Adipose tissue (tissue), 3 donors: ENCODE data around the gene LY9. TPM values are rescaled to one million over a fixed set of nuclear protein-coding genes. Genes with fewer than 3 reads are reported as not detected.

Experiments
- H3K27ac ChIP-seq: one replicate; pipeline ENCODE4 v1.5.1; 2013; ENCODE audit warnings: low read depth, low read length
- WGBS, 3 donors: extraction: QIAGEN DNeasy Blood & Tissue Kit; methylation state at CpG; one replicate each; pipeline ENCODE4 v1.1.7; 2013; 5-methylcytosine and 5-hydroxymethylcytosine counted together
- polyA plus RNA-seq, 3 donors: library from polyadenylated mRNA; stranded (reverse); fragments of 200-250 nt; gene quantifications; one replicate each; pipeline ENCODE4 v1.2.3, GENCODE V29; 2013
- donor health status: healthy with polysubstance abuse.
- donor health status: Bipolar disorder and iron deficiency.
- donor health status: healthy.

The LY9 gene
- polyA plus RNA-seq, 3 donors, result 0.44 to 0.52 TPM; not detected in 1

GRCh38 chr1:160798439-160798838 lies 2.5 kb downstream of the LY9 start:
- WGBS, 3 donors, result 83 to 90% (median 90%) methylated on average over 2 of the region's 2 CpGs
- H3K27ac ChIP-seq, result no peak overlapping the region

- H3K27ac ChIP-seq, result no peak overlapping the region
- 84 to 92% (median 91%) methylated on average over 5 of the region's 5 CpGs for WGBS, 3 donors
These were observed 3.7 kb downstream of the LY9 start for GRCh38 chr1:160799641-160800040.

- 94 to 95% (median 95%) methylated on average over 1 of the region's 1 CpG for WGBS, 3 donors
- no peak overlapping the region for H3K27ac ChIP-seq
These were observed 4.2 kb downstream of the LY9 start for GRCh38 chr1:160800142-160800541.

DNA sequence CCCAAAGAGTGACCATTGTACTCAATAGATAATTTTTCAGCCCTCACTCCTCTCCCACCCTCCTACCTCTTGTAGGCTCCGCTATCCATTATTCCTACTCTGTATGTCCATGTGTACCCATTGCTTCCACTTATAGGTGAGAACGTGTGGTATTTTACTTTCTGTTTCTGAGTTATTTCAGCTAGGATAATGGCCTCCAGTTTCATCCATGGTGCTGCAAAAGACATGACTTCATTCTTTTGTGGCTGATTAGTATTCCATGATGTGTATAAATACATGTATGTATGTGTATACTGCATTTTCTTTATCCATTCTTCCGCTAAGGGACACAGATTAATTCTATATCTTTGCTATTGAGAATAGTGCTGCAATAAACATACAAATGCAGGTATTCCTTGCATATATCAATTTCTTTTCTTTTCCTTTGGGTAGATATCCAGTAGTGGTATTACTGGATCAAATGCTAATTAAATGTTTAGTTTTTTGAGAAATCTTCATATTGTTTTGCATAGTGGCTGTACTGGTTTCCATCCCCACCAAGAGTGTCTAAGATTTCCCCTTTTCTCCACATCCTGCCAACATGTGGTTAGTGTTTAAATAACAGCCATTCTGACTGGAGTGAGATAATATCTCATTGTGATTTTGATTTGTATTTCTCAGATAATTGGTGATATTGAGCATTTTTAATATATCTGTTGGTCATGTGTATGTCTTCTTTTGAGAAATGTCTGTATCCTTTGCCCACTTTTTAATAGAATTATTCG lies 4.9 kb downstream of the LY9 start:
- H3K27ac ChIP-seq, result no peak overlapping the region
- 47 to 54% (median 48%) methylated on average over 4 of the region's 4 CpGs for WGBS, 3 donors

GRCh38 chr1:160801836-160802580 lies 6.0 kb downstream of the LY9 start:
- 93 to 94% (median 94%) methylated on average over 43 of the region's 43 CpGs for WGBS, 3 donors

GRCh38 chr1:160806109-160806665 lies 10.2 kb downstream of the LY9 start:
- WGBS, 3 donors, result 68 to 80% (median 79%) methylated on average over 1 of the region's 1 CpG
- H3K27ac ChIP-seq, result no peak overlapping the region

More at GRCh38 chr1:160801836-160802580, 6.0 kb downstream of the LY9 start:
- no peak overlapping the region for H3K27ac ChIP-seq

- H3K27ac ChIP-seq, result no peak overlapping the region
These were observed 10.8 kb downstream of the LY9 start for GRCh38 chr1:160806784-160807183.

GRCh38 chr1:160807247-160807646 lies 11.3 kb downstream of the LY9 start:
- no peak overlapping the region for H3K27ac ChIP-seq
- 78 to 83% (median 81%) methylated on average over 3 of the region's 3 CpGs for WGBS, 3 donors

DNA sequence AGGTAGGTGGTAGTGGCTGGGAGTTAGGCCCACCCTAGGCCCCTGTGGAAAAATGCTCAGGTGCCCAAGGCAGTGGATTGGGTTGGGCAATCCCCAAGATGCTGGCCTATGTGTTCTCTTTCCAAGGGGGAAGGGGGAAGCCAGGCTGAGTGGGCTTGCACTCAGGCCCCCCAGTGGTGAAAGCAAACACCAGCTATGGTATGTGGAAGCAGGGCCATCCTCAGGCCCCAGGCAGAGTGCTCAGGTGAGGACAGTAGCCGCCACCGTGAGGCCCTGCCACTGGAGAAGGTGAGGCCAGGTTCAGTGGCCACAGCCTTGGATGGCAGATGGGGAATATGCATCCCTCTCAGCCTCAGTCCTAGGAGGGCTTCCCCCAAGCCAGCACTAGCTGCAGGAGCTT lies 11.8 kb downstream of the LY9 start:
- 91 to 97% (median 96%) methylated on average over 2 of the region's 2 CpGs for WGBS, 3 donors
- no peak overlapping the region for H3K27ac ChIP-seq

DNA sequence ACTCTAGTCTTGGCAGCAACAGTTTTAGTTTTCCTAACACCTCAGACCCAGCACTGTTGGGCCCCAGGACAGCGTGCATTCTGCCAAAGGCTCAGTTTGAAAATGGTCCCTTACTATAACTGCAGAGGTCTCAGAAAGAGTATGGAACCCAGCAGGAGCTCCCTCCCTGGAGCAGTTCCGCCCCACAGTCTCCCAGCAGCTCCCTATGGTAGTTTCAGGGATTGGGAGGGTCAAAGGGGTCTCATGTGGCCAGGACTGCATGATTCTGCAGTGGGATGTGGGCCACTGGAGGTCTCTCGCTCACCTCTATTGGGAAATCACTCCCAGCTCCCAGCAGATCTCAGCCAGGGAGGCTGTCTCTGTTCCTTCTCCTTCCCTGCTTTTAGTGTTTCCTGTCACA lies 12.3 kb downstream of the LY9 start:
- no peak overlapping the region for H3K27ac ChIP-seq
- 82 to 92% (median 92%) methylated on average over 3 of the region's 3 CpGs for WGBS, 3 donors

DNA sequence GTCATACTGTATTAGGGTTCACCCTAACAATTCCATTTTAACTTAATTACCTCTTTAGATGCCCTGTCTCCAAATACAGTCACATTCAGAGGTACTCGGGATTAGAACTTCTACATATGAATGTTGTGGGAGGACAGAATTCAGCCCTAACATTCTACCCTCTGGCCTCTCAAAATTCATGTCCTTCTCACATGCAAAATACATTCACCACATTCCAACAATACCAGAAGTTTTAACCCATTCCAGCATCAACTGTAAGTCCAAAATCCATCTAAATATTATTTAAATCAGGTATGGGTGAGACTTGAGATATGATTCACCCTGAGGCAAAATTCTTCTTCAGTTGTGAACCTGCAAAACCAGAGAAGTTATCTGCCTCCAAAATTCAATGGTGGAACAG lies 14.5 kb downstream of the LY9 start:
- 36 to 75% (median 48%) methylated on average over 1 of the region's 1 CpG for WGBS, 3 donors
- no peak overlapping the region for H3K27ac ChIP-seq

DNA sequence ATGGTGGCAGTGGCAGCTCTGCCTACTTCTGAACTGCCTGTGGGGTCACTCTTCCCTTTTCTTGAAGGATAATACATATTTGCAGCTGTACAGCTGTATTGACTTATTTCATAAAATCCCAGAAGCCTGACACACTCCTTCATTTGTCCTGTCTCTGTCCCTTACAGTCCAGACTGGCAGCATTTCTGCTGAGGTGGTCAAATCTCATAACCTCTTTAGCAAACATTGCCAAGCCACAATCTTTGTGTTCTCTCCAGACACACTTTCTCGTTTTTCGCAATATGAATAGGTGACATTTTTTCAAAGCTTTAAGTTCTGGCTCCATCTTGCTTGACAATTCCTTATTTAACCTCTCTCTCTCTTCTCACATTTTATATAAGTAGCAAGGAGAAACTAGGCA lies 15.2 kb downstream of the LY9 start:
- no peak overlapping the region for H3K27ac ChIP-seq
- 74 to 88% (median 80%) methylated on average over 2 of the region's 2 CpGs for WGBS, 3 donors

GRCh38 chr1:160813215-160813614 lies 17.2 kb downstream of the LY9 start:
- 80 to 84% (median 82%) methylated on average over 7 of the region's 7 CpGs for WGBS, 3 donors
- no peak overlapping the region for H3K27ac ChIP-seq

DNA sequence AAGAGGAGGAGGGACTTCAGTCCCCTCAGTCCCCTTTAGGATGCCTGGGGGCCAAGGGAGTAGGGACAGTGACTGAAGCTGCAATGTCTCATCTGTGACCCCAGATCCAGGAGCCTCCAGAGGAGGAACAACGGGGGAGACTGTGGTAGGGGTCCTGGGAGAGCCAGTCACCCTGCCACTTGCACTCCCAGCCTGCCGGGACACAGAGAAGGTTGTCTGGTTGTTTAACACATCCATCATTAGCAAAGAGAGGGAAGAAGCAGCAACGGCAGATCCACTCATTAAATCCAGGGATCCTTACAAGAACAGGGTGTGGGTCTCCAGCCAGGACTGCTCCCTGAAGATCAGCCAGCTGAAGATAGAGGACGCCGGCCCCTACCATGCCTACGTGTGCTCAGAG lies 18.3 kb downstream of the LY9 start:
- WGBS, 3 donors, result 81 to 86% (median 86%) methylated on average over 6 of the region's 6 CpGs
- H3K27ac ChIP-seq, result no peak overlapping the region

GRCh38 chr1:160814856-160815255 lies 18.9 kb downstream of the LY9 start:
- WGBS, 3 donors, result 88 to 94% (median 94%) methylated on average over 8 of the region's 8 CpGs
- no peak overlapping the region for H3K27ac ChIP-seq

DNA sequence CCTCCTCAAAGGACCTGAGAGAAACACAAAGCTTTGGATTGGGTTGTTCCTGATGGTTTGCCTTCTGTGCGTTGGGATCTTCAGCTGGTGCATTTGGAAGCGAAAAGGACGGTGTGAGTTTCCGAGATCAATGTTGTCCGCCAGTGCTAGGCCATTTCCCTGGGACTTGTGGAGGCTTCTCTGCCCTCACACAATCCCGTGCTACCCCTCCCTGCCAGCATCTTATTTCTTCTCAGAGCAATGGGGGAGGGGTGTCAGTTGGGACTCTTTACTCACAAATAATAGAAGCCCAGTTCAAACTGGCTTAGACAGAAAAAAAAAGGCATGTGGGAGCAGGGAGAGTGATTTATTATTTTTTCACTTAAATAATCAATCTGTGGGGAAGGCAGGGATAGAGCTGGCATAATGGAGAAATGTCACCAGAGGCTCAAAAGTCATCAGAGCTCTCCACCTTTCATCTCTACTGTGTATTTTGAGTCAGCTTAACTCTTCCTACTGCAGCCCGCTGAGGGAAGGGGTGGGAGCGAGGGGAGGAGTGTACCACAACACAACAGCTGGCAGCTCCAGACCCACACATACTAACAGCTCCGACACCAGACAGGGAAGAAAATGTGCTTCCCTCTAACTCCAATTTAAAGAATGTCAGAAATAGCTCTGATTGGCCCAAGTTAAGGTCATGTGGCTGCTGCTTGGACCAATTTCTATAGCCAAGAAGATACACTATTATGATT lies 22.4 kb downstream of the LY9 start:
- H3K27ac ChIP-seq, result no peak overlapping the region
- 61 to 68% (median 67%) methylated on average over 9 of the region's 9 CpGs for whole genome bisulfite sequencing, 3 donors

- H3K27ac ChIP-seq, result no peak overlapping the region
- 66 to 78% (median 76%) methylated on average over 3 of the region's 3 CpGs for WGBS, 3 donors
These were observed 23.2 kb downstream of the LY9 start for GRCh38 chr1:160819186-160819585.

DNA sequence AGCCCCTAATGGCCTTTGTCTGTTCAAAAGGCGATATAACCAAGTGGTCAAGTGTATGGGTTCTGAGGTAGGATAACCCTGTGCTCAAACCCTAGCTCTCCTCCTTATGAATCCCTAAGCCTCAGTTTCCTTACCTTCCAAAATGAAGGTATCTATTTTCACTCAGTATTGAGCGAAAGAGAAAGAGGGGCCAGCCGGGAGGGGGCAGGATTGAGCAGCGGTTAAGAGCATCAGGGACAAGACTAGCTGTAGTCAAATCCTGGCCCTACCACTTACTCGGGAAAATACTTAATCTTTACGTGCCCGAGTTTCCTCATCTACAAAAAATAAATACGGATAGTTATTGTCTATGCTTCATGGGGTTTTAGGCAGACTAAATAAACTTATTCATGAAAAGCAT lies 25.7 kb downstream of the LY9 start:
- 72 to 76% (median 75%) methylated on average over 8 of the region's 8 CpGs for WGBS, 3 donors

DNA sequence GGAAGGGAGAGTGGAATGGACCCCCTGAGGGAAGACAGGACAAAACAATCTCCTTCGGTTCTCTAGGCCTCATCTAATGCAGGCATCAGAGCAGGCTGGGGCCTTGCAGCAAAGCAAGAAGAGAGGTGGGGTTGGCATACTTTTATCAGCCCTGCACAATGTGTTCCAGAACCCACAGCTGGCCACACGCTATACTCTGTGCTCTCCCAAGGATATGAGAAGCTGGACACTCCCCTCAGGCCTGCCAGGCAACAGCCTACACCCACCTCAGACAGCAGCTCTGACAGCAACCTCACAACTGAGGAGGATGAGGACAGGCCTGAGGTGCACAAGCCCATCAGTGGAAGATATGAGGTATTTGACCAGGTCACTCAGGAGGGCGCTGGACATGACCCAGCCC lies 27.3 kb downstream of the LY9 start:
- no peak overlapping the region for H3K27ac ChIP-seq
- 82 to 83% (median 83%) methylated on average over 3 of the region's 3 CpGs for WGBS, 3 donors

More for the DNA sequence above, 25.7 kb downstream of the LY9 start:
- H3K27ac ChIP-seq, result no peak overlapping the region
